ENCODE measurements around the gene ENO2. TPM values are rescaled to one million over a fixed set of nuclear protein-coding genes. Genes with fewer than 3 reads are reported as not detected.

The ENO2 gene
- total RNA-seq, 4 donors from 2014 or later = 13.0 to 25.3 (median 19.8) TPM

DNA sequence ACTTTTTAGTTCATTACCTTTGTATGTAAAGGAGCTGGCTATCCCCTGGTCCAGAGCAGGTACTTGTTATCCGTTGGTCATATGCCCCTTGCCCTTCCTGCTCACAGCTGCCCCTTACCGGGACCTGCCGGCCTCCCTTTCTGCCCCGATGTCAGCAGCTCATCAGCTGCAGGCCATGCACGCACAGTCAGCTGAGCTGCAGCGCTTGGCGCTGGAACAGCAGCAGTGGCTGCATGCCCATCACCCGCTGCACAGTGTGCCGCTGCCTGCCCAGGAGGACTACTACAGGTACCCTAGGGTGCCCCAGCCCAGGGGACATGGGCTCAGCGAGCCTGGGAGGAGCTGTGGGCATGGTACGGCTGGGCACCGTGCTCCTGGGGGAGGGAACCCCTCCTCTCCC lies 26.9 kb downstream of the ENO2 start:
- DNase-seq = no peak
- Histone ChIP-seq H3K27me3 (no peaks in the 10 kb centered on the region), H3K4me3 (replicated peaks in 1 of 3) (no peak overlapping the region), H3K4me1 (peaks cover 38 to 46% of the 10 kb centered on the region in 2 donors), H3K27ac (no peak overlapping the region), H3K36me3 (peaks cover 10% of the 10 kb centered on the region in 2 donors), H3K9me3 (no peaks in the 10 kb centered on the region)
- WGBS, 2 donors = 80 to 97% methylated on average over 3 to 9 of the region's 12 CpGs
- TF ChIP-seq, protein P1, sequence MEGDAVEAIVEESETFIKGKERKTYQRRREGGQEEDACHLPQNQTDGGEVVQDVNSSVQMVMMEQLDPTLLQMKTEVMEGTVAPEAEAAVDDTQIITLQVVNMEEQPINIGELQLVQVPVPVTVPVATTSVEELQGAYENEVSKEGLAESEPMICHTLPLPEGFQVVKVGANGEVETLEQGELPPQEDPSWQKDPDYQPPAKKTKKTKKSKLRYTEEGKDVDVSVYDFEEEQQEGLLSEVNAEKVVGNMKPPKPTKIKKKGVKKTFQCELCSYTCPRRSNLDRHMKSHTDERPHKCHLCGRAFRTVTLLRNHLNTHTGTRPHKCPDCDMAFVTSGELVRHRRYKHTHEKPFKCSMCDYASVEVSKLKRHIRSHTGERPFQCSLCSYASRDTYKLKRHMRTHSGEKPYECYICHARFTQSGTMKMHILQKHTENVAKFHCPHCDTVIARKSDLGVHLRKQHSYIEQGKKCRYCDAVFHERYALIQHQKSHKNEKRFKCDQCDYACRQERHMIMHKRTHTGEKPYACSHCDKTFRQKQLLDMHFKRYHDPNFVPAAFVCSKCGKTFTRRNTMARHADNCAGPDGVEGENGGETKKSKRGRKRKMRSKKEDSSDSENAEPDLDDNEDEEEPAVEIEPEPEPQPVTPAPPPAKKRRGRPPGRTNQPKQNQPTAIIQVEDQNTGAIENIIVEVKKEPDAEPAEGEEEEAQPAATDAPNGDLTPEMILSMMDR (IDR thresholded peaks at IDR 0.05) = no peak
- TF ChIP-seq POLR2A (IDR thresholded peaks at IDR 0.05) = no peak
- intact Hi-C loops (cut with DNase I) = no loop called here

DNA sequence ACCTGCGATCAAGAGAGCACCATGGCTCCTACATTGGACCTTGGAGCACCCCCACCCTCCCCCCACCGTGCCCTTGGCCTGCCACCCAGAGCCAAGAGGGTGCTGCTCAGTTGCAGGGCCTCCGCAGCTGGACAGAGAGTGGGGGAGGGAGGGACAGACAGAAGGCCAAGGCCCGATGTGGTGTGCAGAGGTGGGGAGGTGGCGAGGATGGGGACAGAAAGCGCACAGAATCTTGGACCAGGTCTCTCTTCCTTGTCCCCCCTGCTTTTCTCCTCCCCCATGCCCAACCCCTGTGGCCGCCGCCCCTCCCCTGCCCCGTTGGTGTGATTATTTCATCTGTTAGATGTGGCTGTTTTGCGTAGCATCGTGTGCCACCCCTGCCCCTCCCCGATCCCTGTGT lies 27.4 kb downstream of the ENO2 start:
- no peak overlapping the region for H3K4me3 ChIP-seq (replicated peaks in 1 of 3)
- H3K27me3 ChIP-seq = no peaks in the 10 kb centered on the region
- H3K4me1 ChIP-seq = peaks cover 35 to 45% of the 10 kb centered on the region in 2 donors
- no peak for DNase-seq
- TF ChIP-seq, protein P1 (IDR thresholded peaks at IDR 0.05) = no peak
- no peak for TF ChIP-seq POLR2A (IDR thresholded peaks at IDR 0.05)
- H3K27ac ChIP-seq = no peak overlapping the region
- intact Hi-C loops (cut with DNase I) = no loop called here
- 81 to 82% methylated on average over 12 of the region's 12 CpGs for WGBS, 2 donors
- no peaks in the 10 kb centered on the region for H3K9me3 ChIP-seq
- peaks cover 9 to 10% of the 10 kb centered on the region in 2 donors for H3K36me3 ChIP-seq

DNA sequence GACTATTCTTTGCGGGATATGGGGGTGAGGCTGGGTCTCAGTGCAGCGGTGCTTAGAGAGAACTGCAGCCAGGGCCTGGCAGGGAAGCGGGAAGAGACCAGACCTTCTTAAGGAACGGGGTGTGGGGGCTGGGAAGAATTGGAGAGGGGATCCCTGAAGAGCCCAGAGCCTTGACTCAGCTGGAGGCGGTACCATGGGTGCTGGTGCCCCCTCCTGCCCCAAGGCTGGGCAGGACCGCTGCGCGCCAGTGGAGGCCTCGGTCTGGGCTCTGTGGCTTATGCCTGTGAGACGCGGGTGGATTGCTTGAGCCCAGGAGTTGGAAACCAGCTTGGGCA lies 27.9 kb downstream of the ENO2 start:
- H3K27me3 ChIP-seq = no peaks in the 10 kb centered on the region
- no peak for TF ChIP-seq POLR2A (IDR thresholded peaks at IDR 0.05)
- TF ChIP-seq, protein P1 (IDR thresholded peaks at IDR 0.05) = no peak
- peaks cover 9 to 10% of the 10 kb centered on the region in 2 donors for H3K36me3 ChIP-seq
- H3K9me3 ChIP-seq = no peaks in the 10 kb centered on the region
- H3K4me3 ChIP-seq (replicated peaks in 1 of 3) = no peak overlapping the region
- WGBS, 2 donors = 88 to 93% methylated on average over 6 to 11 of the region's 11 CpGs
- H3K4me1 ChIP-seq = peaks cover 30 to 45% of the 10 kb centered on the region in 2 donors
- DNase-seq = no peak
- intact Hi-C loops (cut with DNase I) = no loop called here
- peak overlapping the region in 1 of 3 donors; percentile 92 for H3K27ac ChIP-seq

DNA sequence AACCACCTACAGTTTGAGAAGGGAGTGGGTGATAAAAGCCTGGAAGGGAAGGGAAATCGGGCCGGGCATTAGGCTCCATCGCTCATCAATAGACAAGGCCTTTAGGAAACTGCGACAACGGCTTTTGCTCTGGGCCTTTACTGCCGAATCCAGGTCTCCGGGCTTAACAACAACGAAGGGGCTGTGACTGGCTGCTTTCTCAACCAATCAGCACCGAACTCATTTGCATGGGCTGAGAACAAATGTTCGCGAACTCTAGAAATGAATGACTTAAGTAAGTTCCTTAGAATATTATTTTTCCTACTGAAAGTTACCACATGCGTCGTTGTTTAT lies 29.0 kb downstream of the ENO2 start:
- no peak for TF ChIP-seq POLR2A (IDR thresholded peaks at IDR 0.05)
- TF ChIP-seq, protein P1 (IDR thresholded peaks at IDR 0.05) = no peak
- H3K4me1 ChIP-seq = peaks cover 24 to 41% of the 10 kb centered on the region in 2 donors
- WGBS, 2 donors = 0 to 1% methylated on average over 13 of the region's 13 CpGs
- peak overlapping the region in 1 of 3 donors; percentile 71 for H3K4me3 ChIP-seq (replicated peaks in 1 of 3)
- DNase-seq = peak; percentile 83 to 86
- H3K36me3 ChIP-seq = peaks cover 9 to 10% of the 10 kb centered on the region in 2 donors
- intact Hi-C loops (cut with DNase I) = no loop called here
- peak overlapping the region; percentile 92 to 97 (median 92) for H3K27ac ChIP-seq
- no peaks in the 10 kb centered on the region for H3K9me3 ChIP-seq
- H3K27me3 ChIP-seq = no peaks in the 10 kb centered on the region

DNA sequence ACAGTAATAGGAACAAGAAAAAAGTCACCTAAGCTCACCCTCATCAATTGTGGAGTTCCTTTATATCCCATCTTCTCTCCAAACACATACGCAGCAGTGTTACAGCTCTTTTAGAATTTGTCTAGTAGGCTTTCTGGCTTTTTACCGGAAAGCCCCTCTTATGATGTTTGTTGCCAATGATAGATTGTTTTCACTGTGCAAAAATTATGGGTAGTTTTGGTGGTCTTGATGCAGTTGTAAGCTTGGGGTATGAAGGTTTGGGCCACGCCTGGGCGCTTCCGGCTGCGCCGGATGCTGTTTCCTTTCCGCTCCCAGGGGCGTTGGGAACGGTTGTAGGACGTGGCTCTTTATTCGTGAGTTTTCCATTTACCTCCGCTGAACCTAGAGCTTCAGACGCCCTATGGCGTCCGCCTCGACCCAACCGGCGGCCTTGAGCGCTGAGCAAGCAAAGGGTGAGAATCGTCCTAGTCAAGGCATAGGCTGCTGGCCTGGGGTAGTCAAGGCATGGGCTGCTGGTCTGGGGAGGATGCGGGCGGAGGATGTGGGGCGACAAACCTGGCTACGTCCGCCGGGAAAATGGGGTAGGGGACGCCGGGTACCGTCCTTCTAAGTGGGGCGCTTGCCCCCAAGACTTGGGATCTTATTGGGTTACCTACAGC lies 29.5 kb downstream of the ENO2 start, which contains the start of the genes C12orf57 and RNU7-1:
Gene C12orf57 (plus strand): TSS at position 301 of the 659 bp plus-strand sequence. CDS start 100 bp downstream, at position 401.
Gene RNU7-1 (plus strand): TSS at position 95 of the 659 bp plus-strand sequence.
- peaks cover 9 to 10% of the 10 kb centered on the region in 2 donors for H3K36me3 ChIP-seq
- H3K9me3 ChIP-seq = no peaks in the 10 kb centered on the region
- peak; percentile 49 to 87 for TF ChIP-seq POLR2A (IDR thresholded peaks at IDR 0.05)
- TF ChIP-seq, protein P1 (IDR thresholded peaks at IDR 0.05) = no peak
- DNase-seq = peak; percentile 67 to 71
- intact Hi-C loops (cut with DNase I) = no loop called here
- 0 to 1% methylated on average over 8 to 18 of the region's 31 CpGs for WGBS, 2 donors
- peak within 1 kb of the TSS; percentile 92 to 97 (median 92) for H3K27ac ChIP-seq
- peaks cover 19 to 36% of the 10 kb centered on the region in 2 donors for H3K4me1 ChIP-seq
- H3K4me3 ChIP-seq (replicated peaks in 1 of 3) = peak within 1 kb of the TSS; percentile 15 to 71 (median 65)
- no peaks in the 10 kb centered on the region for H3K27me3 ChIP-seq

Data from thyroid gland (tissue), 4 donors.